Cardiac muscle cell (in vitro differentiated cells and primary cell): ENCODE measurements around the gene SYNJ2. TPM values are rescaled to one million over a fixed set of nuclear protein-coding genes. Genes with fewer than 3 reads are reported as not detected.

Source experiments
- DNase-seq, 2 donors: peaks; one replicate each; pipeline versions ENCODE4 v3.0.0 to v3.0.0-alpha.2; 2010 to 2017; ENCODE audit warnings: low read depth in 1 of 2, low spot score in 1 of 2
- H3K27ac ChIP-seq: fragments of 200-600 bp; sonication (generic); 2 replicates; pipeline ENCODE4 v1.5.1; 2016
- H3K27me3 ChIP-seq: fragments of 200-600 bp; sonication (generic); 2 replicates; pipeline ENCODE4 v1.6.0; 2016; ENCODE audit warnings: control low read depth
- H3K36me3 ChIP-seq: fragments of 200-600 bp; sonication (generic); 2 replicates; pipeline ENCODE4 v1.5.1; 2016; ENCODE audit warnings: control low read depth
- H3K4me1 ChIP-seq: fragments of 200-600 bp; sonication (generic); 2 replicates; pipeline ENCODE4 v1.8.1; 2017; ENCODE audit warnings: low read depth, mild to moderate bottlenecking, mixed run types
- H3K4me3 ChIP-seq: fragments of 200-600 bp; sonication (generic); 2 replicates; pipeline ENCODE4 v1.5.1; 2016; ENCODE audit warnings: mild to moderate bottlenecking
- H3K9me3 ChIP-seq: fragments of 200-600 bp; sonication (generic); 2 replicates; pipeline ENCODE4 v1.5.1; 2017; ENCODE audit warnings: low read depth, mild to moderate bottlenecking, control low read depth
- polyA plus RNA-seq: library from polyadenylated mRNA; unstranded; fragments of >200 nt; fragmentation: Nextera tagmentation; extraction: Ambion mirVana; gene quantifications from 2 replicates; pipeline ENCODE4 v1.2.1, GENCODE V29; 2016
- total RNA-seq: library from RNA; depleted of rRNA; stranded (reverse); fragments of >200 nt; gene quantifications from 2 replicates; pipeline ENCODE4 v1.2.3, GENCODE V29; 2016
- TF ChIP-seq, protein P1 (sequence below): IDR thresholded peaks from 2 replicates; pipeline ENCODE4 v1.5.1; 2012; ENCODE audit warnings: low read depth, mild to moderate bottlenecking, low read length

Gene SYNJ2
- total and polyA plus RNA-seq, 2 experiments from 2014 or later, result 2.1 to 2.9 TPM

DNA sequence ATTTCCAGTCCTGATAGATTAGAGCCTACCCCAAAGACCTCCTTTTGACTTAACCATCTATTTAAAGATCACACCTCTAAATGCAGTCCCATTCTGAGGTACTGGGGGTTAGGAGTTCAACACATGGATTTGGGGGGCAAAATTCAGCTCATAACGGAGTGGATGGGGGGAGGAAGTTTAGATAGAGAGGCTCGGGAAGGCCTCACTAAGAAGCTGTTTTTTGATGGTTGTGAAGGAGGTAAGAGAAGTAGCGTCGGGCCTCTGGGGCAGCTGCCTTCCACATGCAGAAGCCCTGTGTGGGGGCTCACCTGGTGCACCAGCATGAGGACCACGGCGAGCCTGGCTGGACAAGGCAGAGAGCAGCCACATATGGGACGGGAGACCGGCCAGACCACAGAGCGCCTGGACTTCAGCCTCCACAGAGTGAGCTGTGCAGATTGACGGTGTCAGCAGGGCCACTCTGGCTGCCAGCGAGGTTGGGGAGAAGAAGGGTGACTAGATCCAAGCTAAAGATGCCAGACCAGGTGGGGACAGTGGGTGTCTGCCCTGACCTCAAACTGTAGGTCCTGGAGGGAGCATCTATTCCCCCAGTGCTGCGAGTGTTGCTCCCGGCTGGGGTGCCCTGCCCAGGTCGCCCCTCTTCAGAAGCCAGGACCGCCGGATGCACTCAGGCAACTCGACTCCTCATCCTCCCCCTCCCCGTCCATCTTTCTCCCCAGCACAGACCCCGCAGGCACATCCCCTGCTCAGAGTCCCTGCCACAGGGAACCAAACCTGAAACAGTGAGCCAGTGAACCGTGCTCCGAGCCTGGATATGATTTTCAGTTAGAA is 5.1 kb upstream of the SYNJ2 start:
- H3K36me3 ChIP-seq, result no peaks in the 10 kb centered on the region
- H3K9me3 ChIP-seq, result no peaks in the 10 kb centered on the region
- no peak overlapping the region for H3K27ac ChIP-seq
- no peaks in the 10 kb centered on the region for H3K27me3 ChIP-seq
- DNase-seq, result no peak
- TF ChIP-seq, protein P1, sequence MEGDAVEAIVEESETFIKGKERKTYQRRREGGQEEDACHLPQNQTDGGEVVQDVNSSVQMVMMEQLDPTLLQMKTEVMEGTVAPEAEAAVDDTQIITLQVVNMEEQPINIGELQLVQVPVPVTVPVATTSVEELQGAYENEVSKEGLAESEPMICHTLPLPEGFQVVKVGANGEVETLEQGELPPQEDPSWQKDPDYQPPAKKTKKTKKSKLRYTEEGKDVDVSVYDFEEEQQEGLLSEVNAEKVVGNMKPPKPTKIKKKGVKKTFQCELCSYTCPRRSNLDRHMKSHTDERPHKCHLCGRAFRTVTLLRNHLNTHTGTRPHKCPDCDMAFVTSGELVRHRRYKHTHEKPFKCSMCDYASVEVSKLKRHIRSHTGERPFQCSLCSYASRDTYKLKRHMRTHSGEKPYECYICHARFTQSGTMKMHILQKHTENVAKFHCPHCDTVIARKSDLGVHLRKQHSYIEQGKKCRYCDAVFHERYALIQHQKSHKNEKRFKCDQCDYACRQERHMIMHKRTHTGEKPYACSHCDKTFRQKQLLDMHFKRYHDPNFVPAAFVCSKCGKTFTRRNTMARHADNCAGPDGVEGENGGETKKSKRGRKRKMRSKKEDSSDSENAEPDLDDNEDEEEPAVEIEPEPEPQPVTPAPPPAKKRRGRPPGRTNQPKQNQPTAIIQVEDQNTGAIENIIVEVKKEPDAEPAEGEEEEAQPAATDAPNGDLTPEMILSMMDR, result no peak
- no peak overlapping the region for H3K4me3 ChIP-seq
- H3K4me1 ChIP-seq, result no peaks in the 10 kb centered on the region

DNA sequence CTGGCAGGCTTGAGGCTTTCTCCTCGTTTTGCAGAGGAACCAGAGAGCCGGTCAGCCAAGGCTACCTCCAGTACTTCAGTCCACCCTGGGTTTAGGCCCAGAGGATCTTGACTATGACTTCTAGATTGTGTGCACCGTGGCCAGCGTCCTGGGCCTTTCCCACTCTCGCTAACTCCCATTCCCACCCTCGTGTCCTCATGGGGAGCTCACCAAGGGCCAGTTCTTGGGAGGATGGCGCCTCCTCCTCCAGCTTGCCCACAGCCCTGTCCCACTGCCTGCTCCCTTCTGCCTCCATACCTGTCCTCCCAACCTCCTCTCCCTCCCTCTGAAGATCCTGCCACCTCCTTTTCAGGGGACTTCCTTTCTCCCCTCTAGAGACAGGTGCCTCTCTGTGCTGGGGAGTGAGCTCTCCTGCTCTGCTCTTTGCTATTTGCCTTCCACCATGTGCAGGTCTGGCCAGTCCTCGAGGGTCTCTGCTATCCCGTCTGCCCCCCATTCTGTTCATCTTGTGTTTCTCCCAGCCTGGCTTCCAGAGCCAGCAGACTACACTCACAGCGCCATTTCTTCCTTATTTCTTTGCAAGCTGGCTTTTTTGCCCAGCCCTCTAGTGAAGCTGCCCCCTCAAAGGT is 4.4 kb upstream of the SYNJ2 start:
- Histone ChIP-seq H3K4me3 (no peak overlapping the region), H3K27ac (no peak overlapping the region), H3K36me3 (no peaks in the 10 kb centered on the region), H3K27me3 (no peaks in the 10 kb centered on the region), H3K9me3 (no peaks in the 10 kb centered on the region), H3K4me1 (no peaks in the 10 kb centered on the region)
- DNase-seq, result no peak
- TF ChIP-seq, protein P1, result no peak

DNA sequence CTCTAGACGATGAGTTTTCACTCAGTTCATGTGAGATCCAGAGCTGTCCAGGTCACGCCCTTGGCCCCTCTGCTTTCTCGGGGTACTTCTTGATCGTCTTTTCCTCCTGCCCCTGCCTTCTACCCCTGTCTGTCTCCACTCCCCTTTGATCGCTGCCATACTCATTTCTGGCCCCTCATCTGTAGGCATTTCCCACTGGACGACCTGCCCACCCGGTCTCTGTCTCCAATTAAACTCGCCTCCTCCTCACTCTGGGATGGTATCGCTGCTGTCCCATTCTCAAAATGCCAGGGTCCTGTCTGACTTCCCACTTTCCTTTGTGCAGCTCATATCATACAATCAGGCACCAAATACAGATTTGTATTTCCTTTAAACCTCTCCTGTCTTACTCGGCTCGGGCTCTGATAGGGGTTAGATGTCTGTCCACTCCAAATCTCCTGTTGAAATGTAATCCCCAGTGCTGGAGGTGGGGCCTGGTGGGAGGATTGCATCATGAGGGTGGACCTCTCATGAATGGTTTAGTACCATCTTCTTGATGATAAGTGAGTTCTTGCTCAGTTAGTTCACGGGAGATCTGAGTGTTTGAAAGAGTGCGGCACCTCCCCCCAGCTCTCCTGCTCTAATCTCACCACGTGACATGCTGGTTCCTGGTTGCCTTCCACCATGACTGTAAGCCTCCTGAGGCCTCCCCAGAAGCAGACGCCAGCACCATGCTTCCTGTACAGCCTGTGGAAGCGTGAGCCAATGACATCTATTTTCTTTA is 3.5 kb upstream of the SYNJ2 start:
- no peaks in the 10 kb centered on the region for H3K9me3 ChIP-seq
- TF ChIP-seq, protein P1, result no peak
- no peaks in the 10 kb centered on the region for H3K27me3 ChIP-seq
- no peak overlapping the region for H3K4me3 ChIP-seq
- DNase-seq, result peak in 1 of 2 donors; percentile 35
- no peaks in the 10 kb centered on the region for H3K36me3 ChIP-seq
- H3K27ac ChIP-seq, result no peak overlapping the region
- no peaks in the 10 kb centered on the region for H3K4me1 ChIP-seq

DNA sequence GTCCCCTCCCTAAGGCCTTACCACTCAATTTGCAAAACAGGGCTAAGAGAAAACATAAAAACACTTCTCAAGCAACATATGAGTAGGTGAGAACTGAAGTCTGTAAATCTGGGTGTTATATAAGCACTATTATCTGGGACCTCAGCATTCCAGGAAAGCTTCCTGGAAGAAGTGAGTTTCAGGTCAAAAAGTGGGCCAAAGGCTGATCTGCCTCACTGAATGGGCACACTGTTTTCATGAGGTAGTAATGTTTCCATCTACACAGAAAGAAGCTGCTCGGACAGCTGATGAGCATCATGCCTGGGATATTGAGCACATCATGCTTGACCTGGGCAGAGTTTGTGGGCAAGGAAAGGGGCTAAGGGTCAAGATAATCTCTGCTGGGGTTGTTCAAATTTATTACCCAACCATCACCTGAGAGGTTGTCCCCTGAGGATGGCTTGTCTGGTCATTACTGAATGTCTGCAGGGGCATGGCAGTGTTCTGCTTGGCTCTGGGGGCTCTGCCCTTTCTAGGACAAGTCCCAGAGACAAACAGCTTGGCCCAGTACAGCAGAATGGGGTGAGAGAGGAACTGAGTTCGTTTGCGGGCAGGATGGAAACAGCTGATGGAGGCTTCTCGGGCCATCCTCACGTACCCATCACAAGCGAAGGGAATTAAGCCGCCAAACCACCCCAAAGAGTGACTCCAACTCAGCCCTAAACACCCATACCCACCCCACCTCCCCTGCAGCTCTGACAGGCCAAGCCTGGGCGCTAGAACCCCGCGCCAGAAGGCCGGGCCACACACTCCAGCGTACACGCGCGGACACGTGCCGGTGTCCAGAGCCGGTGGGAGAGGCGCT is 1.2 kb upstream of the SYNJ2 start:
- Histone ChIP-seq H3K9me3 (no peaks in the 10 kb centered on the region), H3K36me3 (no peaks in the 10 kb centered on the region), H3K27me3 (no peaks in the 10 kb centered on the region), H3K4me3 (no peak overlapping the region), H3K4me1 (no peaks in the 10 kb centered on the region), H3K27ac (no peak overlapping the region)
- TF ChIP-seq, protein P1, result no peak
- no peak for DNase-seq

DNA sequence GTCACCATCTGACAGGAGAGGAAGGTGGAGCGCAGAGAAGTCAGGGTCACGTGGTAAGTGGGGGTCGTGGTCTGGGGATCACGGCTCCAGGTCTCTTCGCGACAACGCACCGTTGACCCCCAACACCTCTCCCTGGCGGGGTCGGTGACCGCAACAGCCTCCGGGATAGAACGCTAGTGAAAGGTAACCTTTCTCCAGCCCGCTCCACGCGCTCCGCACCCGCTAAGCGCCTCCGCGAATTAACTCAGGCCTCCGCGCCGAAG is 600 bp upstream of the SYNJ2 start:
- TF ChIP-seq, protein P1, result no peak
- no peak overlapping the region for H3K27ac ChIP-seq
- no peaks in the 10 kb centered on the region for H3K9me3 ChIP-seq

More for the DNA sequence above, 600 bp upstream of the SYNJ2 start:
- Histone ChIP-seq H3K36me3 (no peaks in the 10 kb centered on the region), H3K4me1 (no peaks in the 10 kb centered on the region), H3K4me3 (peak overlapping the region; percentile 52), H3K27me3 (no peaks in the 10 kb centered on the region)
- DNase-seq, result no peak
